ENCODE results near the gene RALGPS2.

GRCh38 chr1:178962853-178963711 lies 238.0 kb downstream of the RALGPS2 start:
- TF ChIP-seq, protein P1, sequence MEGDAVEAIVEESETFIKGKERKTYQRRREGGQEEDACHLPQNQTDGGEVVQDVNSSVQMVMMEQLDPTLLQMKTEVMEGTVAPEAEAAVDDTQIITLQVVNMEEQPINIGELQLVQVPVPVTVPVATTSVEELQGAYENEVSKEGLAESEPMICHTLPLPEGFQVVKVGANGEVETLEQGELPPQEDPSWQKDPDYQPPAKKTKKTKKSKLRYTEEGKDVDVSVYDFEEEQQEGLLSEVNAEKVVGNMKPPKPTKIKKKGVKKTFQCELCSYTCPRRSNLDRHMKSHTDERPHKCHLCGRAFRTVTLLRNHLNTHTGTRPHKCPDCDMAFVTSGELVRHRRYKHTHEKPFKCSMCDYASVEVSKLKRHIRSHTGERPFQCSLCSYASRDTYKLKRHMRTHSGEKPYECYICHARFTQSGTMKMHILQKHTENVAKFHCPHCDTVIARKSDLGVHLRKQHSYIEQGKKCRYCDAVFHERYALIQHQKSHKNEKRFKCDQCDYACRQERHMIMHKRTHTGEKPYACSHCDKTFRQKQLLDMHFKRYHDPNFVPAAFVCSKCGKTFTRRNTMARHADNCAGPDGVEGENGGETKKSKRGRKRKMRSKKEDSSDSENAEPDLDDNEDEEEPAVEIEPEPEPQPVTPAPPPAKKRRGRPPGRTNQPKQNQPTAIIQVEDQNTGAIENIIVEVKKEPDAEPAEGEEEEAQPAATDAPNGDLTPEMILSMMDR (IDR thresholded peaks at IDR 0.05), result no peak
- TF ChIP-seq POLR2AphosphoS5 (IDR thresholded peaks at IDR 0.05; ENCODE audit: low read depth, low read length), result no peak
- TF ChIP-seq RAD21 (IDR thresholded peaks at IDR 0.05; ENCODE audit: low read length), result no peak
- TF ChIP-seq MXI1 (IDR thresholded peaks at IDR 0.05; ENCODE audit: low read depth, low read length), result no peak
- TF ChIP-seq YY1 (IDR thresholded peaks at IDR 0.05; ENCODE audit: low read depth), result no peak
- no peak for TF ChIP-seq SMC3 (IDR thresholded peaks at IDR 0.05; ENCODE audit: low read depth, low read length)
- no peak for TF ChIP-seq NRF1 (IDR thresholded peaks at IDR 0.05; ENCODE audit: low read depth, low read length)
- TF ChIP-seq EP300 (IDR thresholded peaks at IDR 0.05; ENCODE audit: borderline replicate concordance in 1 of 2, low read depth in 1 of 2, low read length in 1 of 2), result no peak
- TF ChIP-seq, protein P2, sequence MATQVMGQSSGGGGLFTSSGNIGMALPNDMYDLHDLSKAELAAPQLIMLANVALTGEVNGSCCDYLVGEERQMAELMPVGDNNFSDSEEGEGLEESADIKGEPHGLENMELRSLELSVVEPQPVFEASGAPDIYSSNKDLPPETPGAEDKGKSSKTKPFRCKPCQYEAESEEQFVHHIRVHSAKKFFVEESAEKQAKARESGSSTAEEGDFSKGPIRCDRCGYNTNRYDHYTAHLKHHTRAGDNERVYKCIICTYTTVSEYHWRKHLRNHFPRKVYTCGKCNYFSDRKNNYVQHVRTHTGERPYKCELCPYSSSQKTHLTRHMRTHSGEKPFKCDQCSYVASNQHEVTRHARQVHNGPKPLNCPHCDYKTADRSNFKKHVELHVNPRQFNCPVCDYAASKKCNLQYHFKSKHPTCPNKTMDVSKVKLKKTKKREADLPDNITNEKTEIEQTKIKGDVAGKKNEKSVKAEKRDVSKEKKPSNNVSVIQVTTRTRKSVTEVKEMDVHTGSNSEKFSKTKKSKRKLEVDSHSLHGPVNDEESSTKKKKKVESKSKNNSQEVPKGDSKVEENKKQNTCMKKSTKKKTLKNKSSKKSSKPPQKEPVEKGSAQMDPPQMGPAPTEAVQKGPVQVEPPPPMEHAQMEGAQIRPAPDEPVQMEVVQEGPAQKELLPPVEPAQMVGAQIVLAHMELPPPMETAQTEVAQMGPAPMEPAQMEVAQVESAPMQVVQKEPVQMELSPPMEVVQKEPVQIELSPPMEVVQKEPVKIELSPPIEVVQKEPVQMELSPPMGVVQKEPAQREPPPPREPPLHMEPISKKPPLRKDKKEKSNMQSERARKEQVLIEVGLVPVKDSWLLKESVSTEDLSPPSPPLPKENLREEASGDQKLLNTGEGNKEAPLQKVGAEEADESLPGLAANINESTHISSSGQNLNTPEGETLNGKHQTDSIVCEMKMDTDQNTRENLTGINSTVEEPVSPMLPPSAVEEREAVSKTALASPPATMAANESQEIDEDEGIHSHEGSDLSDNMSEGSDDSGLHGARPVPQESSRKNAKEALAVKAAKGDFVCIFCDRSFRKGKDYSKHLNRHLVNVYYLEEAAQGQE (IDR thresholded peaks at IDR 0.05; ENCODE audit: low read depth, low read length), result no peak
